T-helper 9 cell (primary cell): ENCODE results near the gene LGMN.
"Not testable (repeated sequence)": the region's sequence is repeated elsewhere in the genome, so short reads cannot be mapped to it uniquely, and the experiment has no call there.

ENCODE experiments used
- DNase-seq: peaks from one replicate; pipeline ENCODE4 v3.0.0-alpha.2; 2020

LGMN gene

DNA sequence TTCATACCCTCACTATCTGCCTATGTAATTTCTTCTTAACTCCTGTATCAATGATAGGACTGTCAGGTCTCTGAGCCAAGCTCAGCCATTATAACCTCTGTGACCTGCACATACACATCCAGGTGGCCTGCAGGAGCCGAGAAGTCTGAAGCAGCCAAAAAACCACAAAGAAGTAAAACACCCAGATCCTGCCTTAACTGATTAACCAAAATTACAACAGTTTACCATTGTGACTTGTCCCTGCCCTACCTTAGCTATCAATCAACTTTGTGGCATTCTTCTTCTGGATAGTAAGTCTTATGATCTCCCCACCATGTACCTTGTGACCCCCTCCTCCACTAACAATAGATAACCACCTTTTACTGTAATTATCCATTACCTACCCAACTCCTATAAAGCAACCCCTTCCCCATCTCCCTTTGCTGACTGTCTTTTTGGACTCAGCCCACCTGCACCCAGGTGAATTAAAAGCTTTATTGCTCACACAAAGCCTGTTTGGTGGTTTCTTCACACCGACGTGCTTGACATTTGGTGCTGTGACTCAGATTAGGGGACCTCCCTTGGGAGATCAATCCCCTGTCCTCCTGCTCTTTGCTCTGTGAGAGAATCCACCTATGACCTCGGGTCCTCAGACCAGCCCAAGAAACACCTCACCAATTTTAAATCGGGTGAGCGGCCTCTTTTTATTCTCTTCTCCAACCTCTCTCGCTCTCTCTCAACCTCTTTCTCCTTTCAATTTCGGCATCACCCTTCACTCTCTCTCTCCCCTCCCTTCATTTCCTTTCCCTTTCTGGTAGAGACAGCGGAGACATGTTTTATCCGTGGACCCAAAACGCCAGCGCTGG, 11.5 kb upstream of the LGMN start:
- DNase-seq = no peak

DNA sequence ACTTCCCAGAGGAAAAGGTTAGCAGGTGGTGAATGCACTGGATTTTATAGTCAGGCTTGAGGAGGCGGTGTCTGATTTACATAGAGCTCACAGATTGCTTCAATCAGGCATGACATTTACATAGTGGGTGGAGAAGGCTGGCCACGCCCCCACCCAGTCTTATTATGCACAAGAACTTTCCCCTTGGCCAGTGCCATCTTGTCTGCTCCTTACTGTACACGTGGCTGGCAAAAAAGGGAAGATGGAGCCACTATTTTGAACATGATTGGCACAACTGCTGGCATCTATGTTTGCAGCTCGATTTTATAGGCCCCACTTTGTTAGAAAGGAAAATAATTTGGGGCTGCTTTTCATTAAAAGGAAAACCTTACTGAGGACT, 10.9 kb upstream of the LGMN start:
- no peak for DNase-seq

DNA sequence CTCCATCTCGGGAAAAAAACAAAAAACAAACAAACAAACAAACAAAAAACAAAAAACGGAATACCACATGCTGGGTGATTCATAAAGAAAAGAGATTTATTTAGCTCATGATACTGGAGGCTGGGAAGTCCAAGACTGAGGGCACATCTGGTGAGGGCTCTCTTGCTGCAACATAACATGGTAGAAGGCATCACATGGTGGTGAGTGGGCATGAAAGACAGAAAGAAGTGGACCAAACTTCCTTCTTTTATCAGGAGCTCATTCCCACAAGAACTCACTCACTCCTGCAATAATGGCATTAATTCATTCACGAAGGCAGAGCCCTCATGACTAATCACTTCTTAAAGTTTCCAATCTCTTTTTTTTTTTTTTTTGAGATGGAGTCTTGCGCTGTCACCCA, 8.0 kb upstream of the LGMN start:
- DNase-seq = no peak

DNA sequence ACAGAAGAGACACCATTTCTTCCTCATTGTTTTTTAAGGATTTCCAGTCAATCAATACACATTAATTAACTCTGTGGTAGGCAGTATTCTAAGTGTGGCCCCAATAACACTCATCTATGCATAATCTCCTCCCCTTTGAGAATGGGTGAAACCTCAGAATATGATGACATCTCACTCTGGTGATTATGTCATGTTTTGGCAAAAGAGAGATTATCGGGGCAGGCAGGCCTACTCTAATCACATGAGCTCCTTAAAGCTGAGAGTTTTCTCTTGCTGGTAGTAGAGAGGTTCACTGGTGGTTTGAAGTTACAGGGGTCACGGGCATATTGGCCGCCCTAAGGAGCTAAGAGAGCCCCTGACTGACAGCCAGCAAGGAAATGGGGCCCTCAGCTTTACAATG, 7.1 kb upstream of the LGMN start:
- DNase-seq = no peak

DNA sequence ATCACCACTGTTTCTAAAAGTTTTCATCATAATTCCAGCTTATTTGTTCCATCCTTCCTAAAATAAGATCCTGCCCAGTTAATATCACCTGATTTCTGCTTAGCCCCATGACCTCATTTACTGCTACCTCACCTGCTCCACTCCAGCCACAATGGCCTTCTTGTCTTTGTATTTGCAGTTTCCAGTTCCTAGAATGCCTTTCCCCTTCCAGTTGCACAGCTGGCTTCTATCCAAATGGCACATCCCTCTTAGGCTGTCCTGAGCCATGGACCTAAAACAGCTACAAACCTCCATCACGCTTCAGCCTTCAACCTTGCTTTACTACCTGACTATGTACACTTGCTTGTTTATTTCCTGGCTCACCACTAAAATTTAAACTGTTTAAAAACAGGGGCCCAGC, 6.5 kb upstream of the LGMN start:
- DNase-seq = no peak

DNA sequence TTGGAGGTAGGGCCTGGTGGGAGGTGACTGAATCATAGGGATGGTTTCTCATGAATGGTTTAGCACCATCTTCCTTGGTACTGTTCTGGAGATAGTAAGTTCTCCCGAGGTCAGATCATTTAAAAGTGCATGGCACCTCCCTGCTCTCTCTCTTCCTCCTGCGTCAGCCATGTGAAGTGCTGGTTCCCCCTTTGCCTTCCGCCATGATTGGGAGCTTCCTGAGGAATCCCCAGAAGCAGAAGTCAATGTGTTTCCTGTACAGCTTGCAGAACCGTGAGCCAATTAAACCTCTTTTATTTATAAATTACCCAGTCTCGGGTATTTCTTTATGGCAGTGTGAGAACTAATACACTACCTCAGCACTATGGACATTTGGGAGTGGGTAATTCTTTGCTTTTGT, 4.8 kb upstream of the LGMN start:
- DNase-seq = no peak

DNA sequence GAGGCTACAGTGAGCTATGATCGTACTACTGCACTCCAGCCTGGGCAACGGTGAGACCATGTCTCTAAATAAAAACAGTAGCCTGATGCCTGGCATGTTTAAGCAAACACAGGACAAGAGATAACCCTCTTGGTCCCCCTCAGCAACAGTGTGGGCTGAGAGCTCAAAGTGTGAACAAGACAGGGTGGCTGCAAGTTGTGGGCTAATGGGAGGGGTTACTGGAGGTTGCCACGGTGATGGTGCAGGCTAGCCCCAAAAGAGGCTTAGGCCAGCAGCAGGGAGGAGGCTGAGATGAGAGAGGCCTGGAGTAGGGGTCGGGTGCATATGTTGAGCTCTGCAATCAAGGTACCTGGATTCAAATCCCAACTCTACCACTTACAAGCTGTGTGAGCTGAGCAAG, 3.4 kb upstream of the LGMN start:
- DNase-seq = no peak

DNA sequence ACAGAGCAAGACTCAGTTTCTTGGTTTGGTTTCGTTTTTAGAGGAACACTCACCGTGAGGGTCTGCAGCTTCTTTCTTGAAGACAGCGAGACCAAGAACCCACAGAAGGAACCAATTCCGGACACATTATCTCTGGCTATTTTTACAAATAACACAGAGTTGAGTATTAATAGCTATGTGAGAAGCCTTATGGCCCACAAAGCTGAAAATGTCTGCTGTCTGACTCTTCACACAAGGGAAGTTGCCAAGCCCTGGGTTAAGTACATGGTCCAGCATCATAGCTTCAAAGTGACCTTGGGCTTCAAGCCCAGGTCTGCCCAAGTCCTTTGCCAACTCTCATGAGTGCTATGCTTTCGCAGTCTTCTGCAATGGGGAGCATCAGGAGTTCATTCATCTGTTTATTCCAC, 2.6 kb upstream of the LGMN start:
- DNase-seq = no peak

DNA sequence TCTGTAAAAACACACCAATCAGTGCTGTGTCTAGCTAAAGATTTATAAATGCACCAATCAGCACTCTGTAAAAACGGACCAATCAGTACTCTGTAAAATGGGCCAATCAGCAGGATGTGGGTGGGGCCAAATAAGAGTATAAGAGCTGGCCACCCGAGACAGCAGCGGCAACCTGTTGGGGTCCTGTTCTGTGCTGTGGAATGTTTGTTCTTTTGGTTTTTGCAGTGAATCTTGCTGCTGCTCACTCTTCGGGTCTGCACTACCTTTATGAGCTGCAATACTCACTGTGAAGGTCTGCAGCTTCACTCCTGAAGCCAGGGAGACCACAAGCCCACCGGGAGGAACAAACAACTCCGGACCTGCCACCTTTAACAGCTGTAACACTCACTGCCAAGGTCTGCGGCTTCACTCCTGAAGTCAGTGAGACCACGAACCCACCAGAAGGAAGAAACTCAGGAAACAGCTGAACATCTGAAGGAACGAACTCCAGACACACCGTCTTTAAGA, 1.8 kb upstream of the LGMN start:
- not testable (repeated sequence) for DNase-seq

DNA sequence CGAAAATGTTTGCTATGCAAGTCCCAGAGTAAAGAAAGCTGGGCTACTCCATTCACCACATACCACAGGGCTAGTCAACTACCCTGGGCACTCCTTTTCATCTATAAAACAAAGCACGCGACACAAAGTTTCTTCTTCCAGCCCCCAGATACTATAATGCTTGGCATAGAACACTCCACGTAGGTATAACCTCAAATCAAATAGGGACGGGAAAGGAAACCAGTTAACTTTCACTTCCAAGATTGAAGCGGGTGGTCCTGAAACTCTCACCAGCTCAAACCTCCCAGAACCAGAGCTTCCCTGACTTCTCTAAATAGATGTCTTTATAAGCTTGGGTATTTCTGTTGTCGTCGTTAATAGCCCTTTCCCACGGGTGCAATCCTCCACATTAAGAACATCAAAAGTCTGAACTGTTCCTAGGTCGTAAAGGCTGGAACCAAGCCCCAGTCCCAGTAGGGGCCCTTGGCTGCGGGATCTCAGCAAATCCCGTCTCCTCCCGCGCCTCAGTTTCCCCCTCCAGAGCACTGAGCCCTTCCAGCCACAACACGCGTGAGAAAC, 647 bp downstream of the LGMN start:
- DNase-seq = no peak

DNA sequence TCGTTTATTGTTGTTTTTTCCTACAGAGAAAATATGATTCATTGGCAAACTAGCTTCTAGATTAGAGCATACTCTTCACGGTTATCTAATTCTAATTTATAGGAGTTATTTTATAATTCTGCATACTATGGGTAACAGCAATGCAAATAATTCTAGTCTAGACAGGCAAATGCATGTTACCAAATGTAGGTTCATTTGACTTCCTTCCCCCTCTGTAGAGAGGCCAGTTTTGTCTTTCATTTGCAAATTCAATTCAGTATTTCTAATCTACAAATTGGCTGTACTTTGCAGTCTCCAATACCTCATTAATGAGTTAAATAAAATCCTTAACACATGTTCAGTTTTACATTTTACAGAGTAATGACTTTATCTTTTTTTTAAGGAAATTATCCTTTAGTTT, 4.2 kb downstream of the LGMN start:
- no peak for DNase-seq

DNA sequence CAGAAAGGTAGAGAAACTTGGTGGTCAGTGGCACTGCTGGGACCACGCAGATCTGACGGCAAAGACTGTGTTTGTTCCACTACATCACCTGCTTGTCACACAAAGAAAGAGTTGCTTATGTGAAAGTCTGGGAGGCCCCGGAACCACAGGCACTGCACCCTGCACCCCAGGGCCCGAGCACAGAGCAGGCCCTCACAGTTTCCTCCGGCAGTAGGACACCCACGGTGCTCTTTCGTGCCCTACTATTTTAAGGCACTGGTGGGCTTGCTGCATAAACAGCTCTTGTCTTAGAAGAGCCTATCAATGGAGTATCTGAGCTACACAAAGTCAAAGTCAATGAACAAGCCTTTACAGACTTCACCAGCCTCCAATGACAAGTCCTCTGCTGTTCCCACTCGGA, 8.0 kb downstream of the LGMN start:
- no peak for DNase-seq

DNA sequence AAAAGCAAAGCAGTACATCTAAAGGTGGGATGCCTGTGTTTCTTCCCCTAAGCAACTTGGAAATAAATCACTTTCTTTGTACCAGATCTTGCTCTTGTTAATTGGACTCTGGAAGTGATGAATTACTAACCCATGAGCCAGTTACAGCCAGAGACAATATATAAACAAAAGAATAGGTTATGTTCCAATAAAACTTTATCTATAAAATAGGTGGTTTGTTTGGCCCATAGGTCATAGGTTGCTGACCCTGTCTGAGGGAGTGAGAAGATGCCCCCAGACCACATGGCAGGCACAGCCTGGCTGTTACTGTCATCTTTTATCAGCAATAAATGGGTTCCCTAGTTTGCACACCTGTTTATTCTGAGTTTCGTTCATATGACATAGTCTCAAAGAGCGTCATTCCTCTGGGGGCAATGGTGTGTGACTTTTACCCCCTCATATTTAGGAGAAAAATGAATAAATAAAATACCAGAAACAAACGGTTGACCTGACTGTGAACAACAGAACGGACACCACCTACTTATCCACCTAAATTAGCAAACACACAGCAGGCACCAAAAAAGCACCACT, 10.7 kb downstream of the LGMN start:
- DNase-seq = no peak

DNA sequence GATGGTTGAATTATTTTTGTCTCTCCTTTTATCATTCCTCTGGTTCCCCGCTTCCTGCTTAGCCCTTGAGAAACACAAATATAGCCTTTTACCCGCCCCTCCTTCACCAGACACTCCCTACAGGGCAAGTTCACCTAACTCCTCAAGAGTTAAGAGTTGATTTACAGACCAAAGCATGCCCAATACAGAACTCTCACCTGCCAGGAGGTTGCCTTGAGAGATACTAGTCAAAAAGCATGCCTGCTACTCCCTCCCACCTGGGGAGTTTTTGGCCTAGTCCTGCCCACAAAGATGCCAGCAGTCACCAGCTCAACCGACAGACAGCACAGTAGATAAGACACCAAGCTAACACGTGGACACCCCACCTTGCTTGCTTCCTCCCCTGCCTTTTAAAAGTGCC, 11.2 kb downstream of the LGMN start:
- DNase-seq = no peak

DNA sequence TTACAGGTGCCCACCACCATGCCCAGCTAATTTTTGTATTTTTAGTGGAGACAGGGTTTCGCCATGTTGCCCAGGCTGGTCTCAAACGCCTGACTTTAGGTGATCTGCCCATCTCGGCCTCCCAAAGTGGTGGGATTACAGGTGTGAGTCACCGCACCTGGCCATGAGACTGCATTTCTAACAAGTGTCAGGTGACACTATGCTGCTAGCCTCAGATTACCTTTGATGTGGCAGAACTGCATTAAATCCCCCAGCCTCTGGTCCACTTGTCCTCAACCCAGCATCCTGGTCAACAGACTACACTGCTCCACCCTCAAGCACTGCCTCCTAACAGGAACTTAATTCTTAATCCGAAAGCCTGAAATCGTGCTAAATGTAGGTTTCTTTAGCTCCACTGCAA, 13.1 kb downstream of the LGMN start:
- no peak for DNase-seq

DNA sequence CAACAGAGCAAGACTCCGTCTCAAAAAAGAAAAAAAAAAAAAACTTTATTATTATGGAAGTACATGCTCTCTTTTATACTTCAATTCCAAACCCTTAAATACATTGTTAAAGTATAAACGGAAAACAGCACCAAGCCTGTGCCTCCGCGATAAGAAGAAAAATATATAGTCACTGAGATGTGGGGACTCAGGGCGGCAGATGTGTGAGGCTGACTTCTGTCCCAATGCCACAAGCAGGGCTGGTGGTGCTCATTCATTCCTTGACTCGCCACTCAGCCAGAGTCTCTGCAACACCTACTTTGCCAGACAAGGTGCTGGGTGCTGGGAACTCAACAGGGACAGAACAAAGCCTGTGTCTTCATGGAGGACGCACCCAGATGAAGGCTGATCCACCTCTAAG, 13.8 kb downstream of the LGMN start:
- DNase-seq = no peak

DNA sequence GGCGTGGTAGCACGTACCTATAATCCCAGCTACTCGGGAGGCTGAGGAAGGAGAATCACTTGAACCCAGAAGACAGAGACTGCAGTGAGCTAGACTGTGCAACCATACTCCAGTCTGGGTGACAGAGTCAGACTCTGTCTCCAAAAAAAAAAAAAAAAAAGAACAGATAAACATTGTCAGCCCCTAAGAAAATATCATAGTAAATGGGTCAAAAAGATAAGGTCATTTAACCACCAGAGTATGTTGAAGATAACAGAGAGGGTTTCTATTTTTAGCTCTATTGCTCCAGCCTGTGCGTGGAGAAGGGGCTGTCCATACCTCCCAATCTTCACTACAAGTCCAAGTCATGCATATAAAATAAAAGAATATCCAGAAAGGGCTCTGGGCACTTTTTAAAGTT, 15.4 kb downstream of the LGMN start:
- no peak for DNase-seq

DNA sequence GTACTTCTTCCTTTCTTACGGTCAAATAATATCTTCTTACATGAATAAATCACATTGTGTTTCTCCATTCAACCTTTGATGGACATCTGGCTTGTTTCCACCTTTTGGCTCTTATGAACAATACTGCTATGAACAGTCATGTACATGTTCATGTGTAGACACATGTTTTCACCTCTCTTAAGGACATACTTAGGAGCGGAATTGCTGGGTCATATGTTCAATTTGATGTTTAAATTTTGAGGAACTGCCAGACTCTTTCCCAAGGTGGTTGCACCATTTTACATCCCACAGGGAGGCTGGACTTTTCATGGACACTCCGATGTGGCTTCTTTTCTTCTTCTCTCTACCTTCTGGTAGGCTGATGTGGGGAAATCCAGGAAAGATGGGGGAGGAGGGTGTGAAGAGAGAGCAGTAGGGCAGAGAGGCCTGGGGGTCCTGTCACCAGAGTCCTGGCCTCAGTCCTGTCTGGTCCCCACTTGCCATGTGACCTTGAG, 16.8 kb downstream of the LGMN start:
- DNase-seq = no peak

DNA sequence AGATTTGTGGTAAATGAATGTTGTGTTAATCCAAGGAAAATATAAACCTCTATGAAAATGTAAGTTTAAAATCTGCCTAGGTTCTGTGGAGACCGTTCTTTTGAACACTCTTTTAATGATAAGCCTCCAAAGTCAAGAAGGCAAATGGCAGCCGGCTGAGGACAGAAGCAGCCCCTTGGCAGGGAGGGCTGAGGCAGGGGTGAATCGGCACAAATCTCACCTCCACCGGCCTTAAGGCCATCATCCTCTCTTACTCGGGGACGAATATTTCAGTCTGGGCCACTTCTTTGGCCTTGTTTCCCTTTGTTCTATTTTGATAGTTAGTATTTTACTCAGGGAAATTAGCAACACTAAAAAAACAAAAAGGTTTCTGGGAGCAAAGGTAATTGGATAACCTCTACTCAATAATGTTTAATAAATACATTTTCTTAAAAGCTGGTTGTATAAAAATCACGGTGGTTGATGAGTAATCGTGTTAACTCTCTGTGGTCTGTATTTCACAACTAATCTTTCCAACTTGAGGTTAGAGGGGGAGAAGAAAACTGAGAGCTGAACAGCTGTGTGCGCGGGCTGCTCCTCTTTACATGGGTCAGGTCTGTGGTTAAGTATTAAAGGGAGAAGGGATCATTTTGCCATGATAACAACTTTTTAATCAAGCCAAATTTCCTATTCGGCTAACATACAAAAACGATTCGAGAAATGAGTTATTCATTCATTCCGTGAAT, 18.6 kb downstream of the LGMN start:
- DNase-seq = no peak

DNA sequence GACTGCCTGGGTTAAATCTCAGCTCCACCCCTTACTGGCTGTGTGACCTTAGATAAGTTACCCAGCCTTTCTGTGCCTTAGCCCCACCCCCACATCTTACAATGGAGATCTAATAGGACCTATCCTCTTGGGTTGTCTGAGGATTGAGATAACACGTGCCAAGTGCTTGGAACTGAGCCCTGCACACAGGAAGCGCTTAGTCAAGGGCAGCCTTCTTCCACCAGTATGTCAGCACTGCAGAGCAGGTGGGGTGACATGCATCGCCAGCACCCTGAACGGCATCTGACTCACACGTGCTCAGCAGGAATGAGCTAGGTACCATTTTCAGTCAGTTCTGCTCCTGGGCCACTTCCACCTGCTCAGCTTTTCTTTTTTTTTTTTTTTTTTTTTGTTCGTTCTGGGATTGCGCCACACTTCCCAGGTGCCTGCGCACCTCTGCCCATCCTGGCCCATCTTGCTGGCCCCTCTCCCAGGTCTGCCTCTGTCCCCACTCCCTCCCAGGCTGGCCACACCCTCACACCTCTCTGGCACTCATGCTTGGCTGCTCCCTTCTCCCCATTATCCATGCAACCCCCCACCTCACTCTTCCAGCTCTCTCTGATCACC, 19.6 kb downstream of the LGMN start:
- no peak for DNase-seq

DNA sequence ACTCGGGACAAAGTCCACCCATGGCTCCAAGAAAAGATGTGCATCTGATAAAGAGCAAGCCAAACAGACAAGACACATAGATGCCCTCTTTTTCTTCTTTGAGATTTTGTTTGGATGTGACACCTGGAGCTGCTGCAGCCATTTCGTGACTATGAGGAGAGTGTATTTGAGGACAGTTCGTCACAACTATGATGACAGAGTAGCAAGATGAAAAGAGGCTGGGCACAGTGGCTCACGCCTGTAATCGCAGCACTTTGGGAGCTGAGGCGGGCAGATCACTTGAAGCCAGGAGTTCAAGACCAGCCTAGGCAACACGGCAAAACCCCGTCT, 21.5 kb downstream of the LGMN start:
- DNase-seq = no peak

DNA sequence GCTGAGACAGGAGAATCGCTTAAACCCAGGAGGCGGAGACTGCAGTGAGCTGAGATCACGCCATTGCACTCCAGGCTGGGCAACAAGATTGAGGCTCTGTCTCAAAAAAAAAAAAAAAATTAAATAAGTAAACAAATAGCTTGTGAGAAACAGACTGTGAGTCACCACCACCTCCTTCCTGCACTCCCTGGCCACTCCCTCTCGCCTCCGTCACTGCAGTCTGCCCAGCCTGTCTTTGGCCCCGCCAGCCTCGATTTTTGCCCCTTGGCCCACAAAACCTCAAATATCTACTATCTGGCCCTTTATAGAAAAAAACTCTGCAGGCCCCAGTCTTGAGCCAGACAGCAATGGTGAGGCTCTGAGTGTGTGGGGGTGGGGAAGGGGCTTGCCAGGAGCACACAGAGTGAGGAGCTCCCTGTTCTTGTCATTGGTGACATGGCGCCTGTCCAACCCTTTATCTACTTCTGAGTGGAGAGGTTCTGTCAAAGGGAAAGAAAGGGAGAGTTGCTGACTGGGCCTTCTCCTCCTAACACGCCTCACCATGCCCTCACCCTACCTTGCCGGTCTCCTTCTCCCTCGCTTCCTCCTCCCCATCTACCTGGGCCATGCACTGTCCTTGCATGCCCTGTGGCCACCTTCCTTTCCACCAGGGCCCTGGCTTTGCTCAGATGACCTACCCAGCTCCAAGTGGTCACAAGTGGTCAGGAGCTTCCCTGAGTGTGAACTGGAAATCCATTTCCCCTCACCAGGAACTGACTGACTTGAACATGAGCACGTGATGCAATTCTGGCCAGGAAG, 22.1 kb downstream of the LGMN start:
- DNase-seq = no peak
